Panc1 (cell line): ENCODE measurements around the gene BCL2. TPM values are rescaled to one million over a fixed set of nuclear protein-coding genes. Genes with fewer than 3 reads are reported as not detected.

Experiments
- ATAC-seq: fragments of 200-7000 bp; cut with Tn5 transposase; 2 replicates; pipeline ENCODE4 v1.9.1; 2020; ENCODE audit warnings: mild to moderate bottlenecking, moderate library complexity
- BruUV-seq: library from RNA; stranded (reverse); fragments of 400-500 nt; replicated peaks from 2 replicates; lab custom pipeline; 2021; lab: Mats Ljungman, UMichigan
- CTCF ChIA-PET: fragments of 300-600 bp; sonication (Branson Sonifier 250); formaldehyde crosslinking; loops from one replicate; lab custom pipeline; 2022; ENCODE audit warnings: antibody characterized with exemption; lab: Charles Lee
- POLR2A ChIA-PET: fragments of 300-600 bp; sonication (Branson Sonifier 250); formaldehyde crosslinking; loops from one replicate; lab custom pipeline; 2022; ENCODE audit warnings: antibody characterized with exemption; lab: Charles Lee
- DNase-seq: peaks from one replicate; pipeline ENCODE4 v3.0.0-alpha.2; 2010; ENCODE audit warnings: low read depth, low spot score
- H3K27ac ChIP-seq: 2 replicates; pipeline ENCODE4 v1.5.1; 2011; ENCODE audit warnings: mild to moderate bottlenecking, low read length, inconsistent platforms
- H3K27me3 ChIP-seq: fragments of 200-500 bp; sonication (Bioruptor generic); 2 replicates; pipeline ENCODE4 v1.6.0; 2014; ENCODE audit warnings: low read length, inconsistent platforms; ENCODE audit not compliant: control insufficient read depth, insufficient read depth
- H3K36me3 ChIP-seq: fragments of 200-500 bp; sonication (Bioruptor generic); 2 replicates; pipeline ENCODE4 v1.5.1; 2014; ENCODE audit warnings: inconsistent platforms, mild to moderate bottlenecking, low read length, moderate library complexity; ENCODE audit not compliant: control insufficient read depth, insufficient read depth
- H3K4me1 ChIP-seq: 2 replicates; pipeline ENCODE4 v1.5.1; 2011; ENCODE audit warnings: inconsistent platforms, mild to moderate bottlenecking, low read length, moderate library complexity; ENCODE audit not compliant: control insufficient read depth, insufficient read depth
- H3K4me3 ChIP-seq, 2 experiments: 2 replicates each; pipeline ENCODE4 v1.5.1; 2011 to 2012; ENCODE audit warnings: low read depth in 2 of 2, low read length in 2 of 2, mild to moderate bottlenecking in 2 of 2, inconsistent platforms in 1 of 2, moderate library complexity in 1 of 2
- H3K9me3 ChIP-seq: fragments of 200-500 bp; sonication (Bioruptor generic); 2 replicates; pipeline ENCODE4 v1.5.1; 2014; ENCODE audit warnings: low read depth, mild to moderate bottlenecking, inconsistent platforms, low read length, moderate library complexity; ENCODE audit not compliant: control insufficient read depth, insufficient read depth
- CTCF ChIP-seq: fragments of 450-650 bp; IDR thresholded peaks from 2 replicates; pipeline ENCODE4 v1.5.1; 2017; ENCODE audit warnings: mild to moderate bottlenecking
- POLR2AphosphoS5 ChIP-seq: IDR thresholded peaks from 2 replicates; pipeline ENCODE4 v1.6.1; 2012; ENCODE audit warnings: mild to moderate bottlenecking, low read depth, low read length, moderate library complexity
- REST ChIP-seq, 2 experiments: IDR thresholded peaks; 2 replicates each; pipeline ENCODE4 v1.6.1; 2011 to 2012; ENCODE audit warnings: low read depth in 2 of 2, control low read depth in 1 of 2, low read length in 1 of 2, mild to moderate bottlenecking in 1 of 2, moderate library complexity in 1 of 2; ENCODE audit not compliant: insufficient read depth in 1 of 2
- SIN3A ChIP-seq: IDR thresholded peaks from 2 replicates; pipeline ENCODE4 v1.6.1; 2012; ENCODE audit warnings: low read depth, mild to moderate bottlenecking, low read length, moderate library complexity, borderline replicate concordance; ENCODE audit not compliant: insufficient read depth
- TCF7L2 ChIP-seq: IDR thresholded peaks from 2 replicates; pipeline ENCODE4 v1.6.1; 2011; ENCODE audit warnings: mild to moderate bottlenecking, low read depth, low read length, inconsistent platforms
- in situ Hi-C: cut with HindIII; loops from 2 replicates; pipeline ENCODE4 v1.10.0; 2016; ENCODE audit warnings: low sequenced_read_pairs, low pct_unique_long_range_greater_than_20kb
- intact Hi-C: fragments of 100-400 bp; cut with micrococcal nuclease; formaldehyde crosslinking; loops from one replicate; pipeline ENCODE4 v1.10.0; 2022; ENCODE audit not compliant: unreplicated experiment
- total RNA-seq: library from RNA; stranded (reverse); gene quantifications from one replicate; pipeline ENCODE4 v1.2.1, GENCODE V29; 2021; ENCODE audit not compliant: unreplicated experiment

The BCL2 gene
- total RNA-seq, 1 experiment from 2014 or later = 0.72 TPM

GRCh38 chr18:63109022-63109421 is 210.5 kb downstream of the BCL2 start:
- TF ChIP-seq CTCF (no peak), TCF7L2 (no peak), SIN3A (no peak), POLR2AphosphoS5 (no peak), REST (IDR thresholded peaks at IDR 0.05; ENCODE audit: insufficient read depth in 1 of 2, low read depth in 2 of 2, low read length in 1 of 2) (no peak)
- ChIA-PET CTCF (no interaction called here), POLR2A (no interaction called here)
- Histone ChIP-seq H3K4me3 (no peak overlapping the region), H3K36me3 (no peaks in the 10 kb centered on the region), H3K27me3 (no peaks in the 10 kb centered on the region), H3K9me3 (no peaks in the 10 kb centered on the region), H3K27ac (no peak overlapping the region), H3K4me1 (no peaks in the 10 kb centered on the region)
- DNase-seq (no peak), ATAC-seq (no peak)
- intact Hi-C loops = no loop called here
- BruUV-seq = no TSS peak
- in situ Hi-C loops = no loop called here

GRCh38 chr18:63107931-63108330 is 211.6 kb downstream of the BCL2 start:
- in situ Hi-C loops = no loop called here
- Histone ChIP-seq H3K9me3 (no peaks in the 10 kb centered on the region), H3K4me3 (no peak overlapping the region), H3K27me3 (no peaks in the 10 kb centered on the region), H3K27ac (no peak overlapping the region), H3K4me1 (no peaks in the 10 kb centered on the region), H3K36me3 (no peaks in the 10 kb centered on the region)
- ChIA-PET POLR2A (no interaction called here), CTCF (no interaction called here)
- TF ChIP-seq TCF7L2 (no peak), CTCF (no peak), POLR2AphosphoS5 (no peak), REST (IDR thresholded peaks at IDR 0.05; ENCODE audit: insufficient read depth in 1 of 2, low read depth in 2 of 2, low read length in 1 of 2) (no peak), SIN3A (no peak)
- no peak for DNase-seq
- BruUV-seq = no TSS peak
- ATAC-seq = no peak
- intact Hi-C loops = no loop called here
